GM23338 (cell line): Measurements from ENCODE around the gene ZSCAN18. TPM values are rescaled to one million over a fixed set of nuclear protein-coding genes. Genes with fewer than 3 reads are reported as not detected.

Source experiments
- ATAC-seq: fragments of 200-7000 bp; cut with Tn5 transposase; 3 replicates; pipeline ENCODE4 v1.9.1; 2020
- DNase-seq: peaks from one replicate; pipeline ENCODE4 v3.0.0-alpha.2; 2015; ENCODE audit warnings: low spot score
- H2AFZ ChIP-seq: fragments of 200-600 bp; sonication (generic); 2 replicates; pipeline ENCODE4 v1.8.0; 2016; ENCODE audit warnings: antibody characterized with exemption, mild to moderate bottlenecking, moderate library complexity
- H3F3A ChIP-seq: fragments of 200-600 bp; sonication (generic); replicated peaks from 2 replicates; pipeline ENCODE4 v1.8.0; 2017; ENCODE audit warnings: antibody characterized with exemption, mixed run types, low read depth
- H3K27ac ChIP-seq: fragments of 200-600 bp; sonication (generic); 2 replicates; pipeline ENCODE4 v1.6.1; 2016; ENCODE audit warnings: low read depth
- H3K27me3 ChIP-seq: fragments of 200-600 bp; sonication (generic); 2 replicates; pipeline ENCODE4 v1.8.0; 2016; ENCODE audit warnings: mild to moderate bottlenecking, mixed run types, moderate library complexity; ENCODE audit not compliant: insufficient read depth
- H3K36me3 ChIP-seq: fragments of 200-600 bp; sonication (generic); 2 replicates; pipeline ENCODE4 v1.8.0; 2016; ENCODE audit warnings: mild to moderate bottlenecking; ENCODE audit not compliant: insufficient read depth
- H3K4me1 ChIP-seq: fragments of 200-600 bp; sonication (generic); 2 replicates; pipeline ENCODE4 v1.8.0; 2016; ENCODE audit warnings: mild to moderate bottlenecking, moderate library complexity; ENCODE audit not compliant: insufficient read depth
- H3K4me2 ChIP-seq: fragments of 200-600 bp; sonication (generic); 2 replicates; pipeline ENCODE4 v1.7.1; 2017; ENCODE audit warnings: mixed run types
- H3K4me3 ChIP-seq: fragments of 200-600 bp; sonication (generic); 2 replicates; pipeline ENCODE4 v1.6.1; 2016; ENCODE audit warnings: mixed run types
- H3K79me2 ChIP-seq: fragments of 200-600 bp; sonication (generic); replicated peaks from 2 replicates; pipeline ENCODE4 v1.8.0; 2017; ENCODE audit warnings: mild to moderate bottlenecking; ENCODE audit not compliant: insufficient read depth
- H3K9me2 ChIP-seq: fragments of 200-600 bp; sonication (generic); 2 replicates; pipeline ENCODE4 v1.8.0; 2017; ENCODE audit not compliant: insufficient read depth
- H4K20me1 ChIP-seq: fragments of 200-600 bp; sonication (generic); replicated peaks from 2 replicates; pipeline ENCODE4 v1.8.0; 2017; ENCODE audit warnings: mild to moderate bottlenecking; ENCODE audit not compliant: insufficient read depth
- H3K27ac Mint-ChIP-seq: 2 replicates; pipeline ENCODE4 v1.8.0; 2020; ENCODE audit warnings: inconsistent platforms, mild to moderate bottlenecking, moderate library complexity, mixed read lengths
- H3K27me3 Mint-ChIP-seq: 3 replicates; pipeline ENCODE4 v1.8.0; 2022; ENCODE audit warnings: low read depth, mild to moderate bottlenecking, moderate library complexity, mixed read lengths, inconsistent platforms; ENCODE audit not compliant: insufficient read depth, poor library complexity
- H3K36me3 Mint-ChIP-seq: 3 replicates; pipeline ENCODE4 v1.8.0; 2021; ENCODE audit warnings: low read depth, mild to moderate bottlenecking, inconsistent platforms, moderate library complexity, mixed read lengths
- H3K4me1 Mint-ChIP-seq: 3 replicates; pipeline ENCODE4 v1.8.0; 2020; ENCODE audit warnings: mild to moderate bottlenecking, inconsistent platforms, mixed read lengths
- H3K4me3 Mint-ChIP-seq: 3 replicates; pipeline ENCODE4 v1.8.0; 2021; ENCODE audit warnings: moderate library complexity, mild to moderate bottlenecking, inconsistent platforms, mixed read lengths
- H3K9me3 Mint-ChIP-seq: 3 replicates; pipeline ENCODE4 v1.8.0; 2020; ENCODE audit warnings: moderate library complexity, mild to moderate bottlenecking, inconsistent platforms, mixed read lengths
- CREB1 ChIP-seq: fragments of 250-450 bp; sonication (Bioruptor Pico); IDR thresholded peaks from 2 replicates; pipeline ENCODE4 v1.5.0; 2020; ENCODE audit warnings: low read depth, mild to moderate bottlenecking, moderate library complexity
- EZH2 ChIP-seq: fragments of 200-600 bp; sonication (generic); IDR thresholded peaks from one replicate; pipeline ENCODE4 v1.8.0; 2017; ENCODE audit warnings: antibody characterized with exemption, mild to moderate bottlenecking, low read depth; ENCODE audit not compliant: unreplicated experiment
- EZH2phosphoT487 ChIP-seq: fragments of 200-600 bp; sonication (generic); IDR thresholded peaks from one replicate; pipeline ENCODE4 v1.8.1; 2018; ENCODE audit warnings: antibody characterized with exemption; ENCODE audit not compliant: unreplicated experiment
- JUNB ChIP-seq: IDR thresholded peaks from one replicate; pipeline ENCODE4 v1.6.1; 2016; ENCODE audit warnings: antibody characterized with exemption; ENCODE audit not compliant: unreplicated experiment
- NANOG ChIP-seq: IDR thresholded peaks from 2 replicates; pipeline ENCODE4 v1.6.1; 2016; ENCODE audit warnings: antibody characterized with exemption, borderline replicate concordance
- POLR2AphosphoS5 ChIP-seq: IDR thresholded peaks from 2 replicates; pipeline ENCODE4 v1.6.1; 2016; ENCODE audit warnings: antibody characterized with exemption, low read depth
- STAT1 ChIP-seq: IDR thresholded peaks from one replicate; pipeline ENCODE4 v1.6.1; 2016; ENCODE audit warnings: antibody characterized with exemption; ENCODE audit not compliant: unreplicated experiment
- ZNF114 ChIP-seq: fragments of 250-450 bp; sonication (Bioruptor Pico); IDR thresholded peaks from 2 replicates; pipeline ENCODE4 v1.5.0; 2020; ENCODE audit warnings: mild to moderate bottlenecking, moderate library complexity
- ZNF331 ChIP-seq: fragments of 250-450 bp; sonication (Bioruptor Pico); IDR thresholded peaks from 2 replicates; pipeline ENCODE4 v1.5.0; 2020; ENCODE audit warnings: low read depth, mild to moderate bottlenecking, moderate library complexity
- polyA plus RNA-seq: library from polyadenylated mRNA; unstranded; fragments of >200 nt; fragmentation: Nextera tagmentation; extraction: Ambion mirVana; gene quantifications from 2 replicates; pipeline ENCODE4 v1.2.1, GENCODE V29; 2016
- total RNA-seq: library from RNA; depleted of rRNA; stranded (reverse); fragments of >200 nt; shearing (Covaris generic); gene quantifications from 2 replicates; pipeline ENCODE4 v1.2.3, GENCODE V29; 2014
- TF ChIP-seq, protein P1 (sequence below), 2 experiments: fragments of 200-600 bp in 1 of 2; sonication (generic) in 1 of 2; conservative IDR thresholded peaks; 2 replicates each; pipeline versions ENCODE4 v1.5.1 to v1.6.1; 2016 to 2017; ENCODE audit warnings: antibody characterized with exemption in 2 of 2, low read depth in 2 of 2, mild to moderate bottlenecking in 2 of 2, moderate library complexity in 1 of 2
- TF ChIP-seq, protein P2 (sequence below): IDR thresholded peaks from one replicate; pipeline ENCODE4 v1.6.1; 2018; ENCODE audit warnings: antibody characterized with exemption; ENCODE audit not compliant: unreplicated experiment
- TF ChIP-seq, protein P3 (sequence below): IDR thresholded peaks from 2 replicates; pipeline ENCODE4 v1.6.1; 2016; ENCODE audit warnings: antibody characterized with exemption
- TF ChIP-seq, protein P4 (sequence below): fragments of 250-450 bp; sonication (Bioruptor Pico); IDR thresholded peaks from 2 replicates; pipeline ENCODE4 v1.5.0; 2020; ENCODE audit warnings: mild to moderate bottlenecking, moderate library complexity

The ZSCAN18 gene
- total and polyA plus RNA-seq, 2 experiments from 2014 or later = 25.1 to 75.0 TPM

DNA sequence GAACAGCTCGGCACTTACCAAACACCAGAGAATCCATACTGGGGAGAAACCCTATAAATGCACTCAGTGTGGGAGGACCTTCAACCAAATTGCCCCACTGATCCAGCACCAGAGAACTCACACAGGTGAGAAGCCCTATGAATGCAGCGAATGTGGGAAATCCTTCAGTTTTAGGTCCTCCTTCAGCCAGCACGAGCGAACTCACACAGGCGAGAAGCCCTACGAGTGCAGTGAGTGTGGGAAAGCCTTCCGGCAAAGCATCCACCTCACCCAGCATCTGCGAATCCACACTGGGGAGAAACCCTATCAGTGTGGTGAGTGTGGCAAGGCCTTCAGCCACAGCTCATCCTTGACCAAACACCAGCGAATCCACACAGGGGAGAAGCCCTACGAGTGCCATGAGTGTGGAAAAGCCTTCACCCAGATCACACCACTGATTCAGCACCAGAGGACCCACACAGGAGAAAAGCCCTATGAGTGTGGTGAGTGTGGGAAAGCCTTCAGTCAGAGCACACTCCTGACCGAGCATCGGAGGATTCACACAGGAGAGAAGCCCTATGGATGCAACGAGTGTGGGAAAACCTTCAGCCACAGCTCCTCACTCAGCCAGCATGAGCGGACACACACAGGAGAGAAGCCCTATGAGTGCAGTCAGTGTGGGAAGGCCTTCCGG lies 30.7 kb downstream of the ZSCAN18 start:
- Histone ChIP-seq H3K27ac (no peak overlapping the region), H3K4me2 (no peak overlapping the region), H3K4me3 (no peak overlapping the region), H3K4me1 (no peaks in the 10 kb centered on the region), H3K9me2 (no peaks in the 10 kb centered on the region), H3F3A (no peaks in the 10 kb centered on the region), H3K27me3 (no peaks in the 10 kb centered on the region), H4K20me1 (no peaks in the 10 kb centered on the region), H2AFZ (no peak overlapping the region), H3K79me2 (no peaks in the 10 kb centered on the region), H3K36me3 (peaks cover 31% of the 10 kb centered on the region)
- Mint-ChIP-seq H3K36me3 (peaks cover 85% of the 10 kb centered on the region), H3K4me1 (no peaks in the 10 kb centered on the region), H3K27me3 (peaks cover 15% of the 10 kb centered on the region), H3K9me3 (peaks cover 98% of the 10 kb centered on the region), H3K27ac (no peak overlapping the region), H3K4me3 (no peak overlapping the region)
- TF ChIP-seq POLR2AphosphoS5 (no peak), STAT1 (no peak), EZH2phosphoT487 (no peak), ZNF331 (CRISPR knock-in tag) (no peak), EZH2 (no peak), CREB1 (CRISPR knock-in tag) (no peak), ZNF114 (CRISPR knock-in tag) (no peak), JUNB (no peak), NANOG (no peak)
- TF ChIP-seq, protein P1, sequence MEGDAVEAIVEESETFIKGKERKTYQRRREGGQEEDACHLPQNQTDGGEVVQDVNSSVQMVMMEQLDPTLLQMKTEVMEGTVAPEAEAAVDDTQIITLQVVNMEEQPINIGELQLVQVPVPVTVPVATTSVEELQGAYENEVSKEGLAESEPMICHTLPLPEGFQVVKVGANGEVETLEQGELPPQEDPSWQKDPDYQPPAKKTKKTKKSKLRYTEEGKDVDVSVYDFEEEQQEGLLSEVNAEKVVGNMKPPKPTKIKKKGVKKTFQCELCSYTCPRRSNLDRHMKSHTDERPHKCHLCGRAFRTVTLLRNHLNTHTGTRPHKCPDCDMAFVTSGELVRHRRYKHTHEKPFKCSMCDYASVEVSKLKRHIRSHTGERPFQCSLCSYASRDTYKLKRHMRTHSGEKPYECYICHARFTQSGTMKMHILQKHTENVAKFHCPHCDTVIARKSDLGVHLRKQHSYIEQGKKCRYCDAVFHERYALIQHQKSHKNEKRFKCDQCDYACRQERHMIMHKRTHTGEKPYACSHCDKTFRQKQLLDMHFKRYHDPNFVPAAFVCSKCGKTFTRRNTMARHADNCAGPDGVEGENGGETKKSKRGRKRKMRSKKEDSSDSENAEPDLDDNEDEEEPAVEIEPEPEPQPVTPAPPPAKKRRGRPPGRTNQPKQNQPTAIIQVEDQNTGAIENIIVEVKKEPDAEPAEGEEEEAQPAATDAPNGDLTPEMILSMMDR (conservative IDR thresholded peaks at IDR 0.05; ENCODE audit: low read depth in 2 of 2) = no peak
- TF ChIP-seq, protein P2, sequence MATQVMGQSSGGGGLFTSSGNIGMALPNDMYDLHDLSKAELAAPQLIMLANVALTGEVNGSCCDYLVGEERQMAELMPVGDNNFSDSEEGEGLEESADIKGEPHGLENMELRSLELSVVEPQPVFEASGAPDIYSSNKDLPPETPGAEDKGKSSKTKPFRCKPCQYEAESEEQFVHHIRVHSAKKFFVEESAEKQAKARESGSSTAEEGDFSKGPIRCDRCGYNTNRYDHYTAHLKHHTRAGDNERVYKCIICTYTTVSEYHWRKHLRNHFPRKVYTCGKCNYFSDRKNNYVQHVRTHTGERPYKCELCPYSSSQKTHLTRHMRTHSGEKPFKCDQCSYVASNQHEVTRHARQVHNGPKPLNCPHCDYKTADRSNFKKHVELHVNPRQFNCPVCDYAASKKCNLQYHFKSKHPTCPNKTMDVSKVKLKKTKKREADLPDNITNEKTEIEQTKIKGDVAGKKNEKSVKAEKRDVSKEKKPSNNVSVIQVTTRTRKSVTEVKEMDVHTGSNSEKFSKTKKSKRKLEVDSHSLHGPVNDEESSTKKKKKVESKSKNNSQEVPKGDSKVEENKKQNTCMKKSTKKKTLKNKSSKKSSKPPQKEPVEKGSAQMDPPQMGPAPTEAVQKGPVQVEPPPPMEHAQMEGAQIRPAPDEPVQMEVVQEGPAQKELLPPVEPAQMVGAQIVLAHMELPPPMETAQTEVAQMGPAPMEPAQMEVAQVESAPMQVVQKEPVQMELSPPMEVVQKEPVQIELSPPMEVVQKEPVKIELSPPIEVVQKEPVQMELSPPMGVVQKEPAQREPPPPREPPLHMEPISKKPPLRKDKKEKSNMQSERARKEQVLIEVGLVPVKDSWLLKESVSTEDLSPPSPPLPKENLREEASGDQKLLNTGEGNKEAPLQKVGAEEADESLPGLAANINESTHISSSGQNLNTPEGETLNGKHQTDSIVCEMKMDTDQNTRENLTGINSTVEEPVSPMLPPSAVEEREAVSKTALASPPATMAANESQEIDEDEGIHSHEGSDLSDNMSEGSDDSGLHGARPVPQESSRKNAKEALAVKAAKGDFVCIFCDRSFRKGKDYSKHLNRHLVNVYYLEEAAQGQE = no peak
- TF ChIP-seq, protein P3, sequence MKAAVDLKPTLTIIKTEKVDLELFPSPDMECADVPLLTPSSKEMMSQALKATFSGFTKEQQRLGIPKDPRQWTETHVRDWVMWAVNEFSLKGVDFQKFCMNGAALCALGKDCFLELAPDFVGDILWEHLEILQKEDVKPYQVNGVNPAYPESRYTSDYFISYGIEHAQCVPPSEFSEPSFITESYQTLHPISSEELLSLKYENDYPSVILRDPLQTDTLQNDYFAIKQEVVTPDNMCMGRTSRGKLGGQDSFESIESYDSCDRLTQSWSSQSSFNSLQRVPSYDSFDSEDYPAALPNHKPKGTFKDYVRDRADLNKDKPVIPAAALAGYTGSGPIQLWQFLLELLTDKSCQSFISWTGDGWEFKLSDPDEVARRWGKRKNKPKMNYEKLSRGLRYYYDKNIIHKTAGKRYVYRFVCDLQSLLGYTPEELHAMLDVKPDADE = no peak
- TF ChIP-seq, protein P4, sequence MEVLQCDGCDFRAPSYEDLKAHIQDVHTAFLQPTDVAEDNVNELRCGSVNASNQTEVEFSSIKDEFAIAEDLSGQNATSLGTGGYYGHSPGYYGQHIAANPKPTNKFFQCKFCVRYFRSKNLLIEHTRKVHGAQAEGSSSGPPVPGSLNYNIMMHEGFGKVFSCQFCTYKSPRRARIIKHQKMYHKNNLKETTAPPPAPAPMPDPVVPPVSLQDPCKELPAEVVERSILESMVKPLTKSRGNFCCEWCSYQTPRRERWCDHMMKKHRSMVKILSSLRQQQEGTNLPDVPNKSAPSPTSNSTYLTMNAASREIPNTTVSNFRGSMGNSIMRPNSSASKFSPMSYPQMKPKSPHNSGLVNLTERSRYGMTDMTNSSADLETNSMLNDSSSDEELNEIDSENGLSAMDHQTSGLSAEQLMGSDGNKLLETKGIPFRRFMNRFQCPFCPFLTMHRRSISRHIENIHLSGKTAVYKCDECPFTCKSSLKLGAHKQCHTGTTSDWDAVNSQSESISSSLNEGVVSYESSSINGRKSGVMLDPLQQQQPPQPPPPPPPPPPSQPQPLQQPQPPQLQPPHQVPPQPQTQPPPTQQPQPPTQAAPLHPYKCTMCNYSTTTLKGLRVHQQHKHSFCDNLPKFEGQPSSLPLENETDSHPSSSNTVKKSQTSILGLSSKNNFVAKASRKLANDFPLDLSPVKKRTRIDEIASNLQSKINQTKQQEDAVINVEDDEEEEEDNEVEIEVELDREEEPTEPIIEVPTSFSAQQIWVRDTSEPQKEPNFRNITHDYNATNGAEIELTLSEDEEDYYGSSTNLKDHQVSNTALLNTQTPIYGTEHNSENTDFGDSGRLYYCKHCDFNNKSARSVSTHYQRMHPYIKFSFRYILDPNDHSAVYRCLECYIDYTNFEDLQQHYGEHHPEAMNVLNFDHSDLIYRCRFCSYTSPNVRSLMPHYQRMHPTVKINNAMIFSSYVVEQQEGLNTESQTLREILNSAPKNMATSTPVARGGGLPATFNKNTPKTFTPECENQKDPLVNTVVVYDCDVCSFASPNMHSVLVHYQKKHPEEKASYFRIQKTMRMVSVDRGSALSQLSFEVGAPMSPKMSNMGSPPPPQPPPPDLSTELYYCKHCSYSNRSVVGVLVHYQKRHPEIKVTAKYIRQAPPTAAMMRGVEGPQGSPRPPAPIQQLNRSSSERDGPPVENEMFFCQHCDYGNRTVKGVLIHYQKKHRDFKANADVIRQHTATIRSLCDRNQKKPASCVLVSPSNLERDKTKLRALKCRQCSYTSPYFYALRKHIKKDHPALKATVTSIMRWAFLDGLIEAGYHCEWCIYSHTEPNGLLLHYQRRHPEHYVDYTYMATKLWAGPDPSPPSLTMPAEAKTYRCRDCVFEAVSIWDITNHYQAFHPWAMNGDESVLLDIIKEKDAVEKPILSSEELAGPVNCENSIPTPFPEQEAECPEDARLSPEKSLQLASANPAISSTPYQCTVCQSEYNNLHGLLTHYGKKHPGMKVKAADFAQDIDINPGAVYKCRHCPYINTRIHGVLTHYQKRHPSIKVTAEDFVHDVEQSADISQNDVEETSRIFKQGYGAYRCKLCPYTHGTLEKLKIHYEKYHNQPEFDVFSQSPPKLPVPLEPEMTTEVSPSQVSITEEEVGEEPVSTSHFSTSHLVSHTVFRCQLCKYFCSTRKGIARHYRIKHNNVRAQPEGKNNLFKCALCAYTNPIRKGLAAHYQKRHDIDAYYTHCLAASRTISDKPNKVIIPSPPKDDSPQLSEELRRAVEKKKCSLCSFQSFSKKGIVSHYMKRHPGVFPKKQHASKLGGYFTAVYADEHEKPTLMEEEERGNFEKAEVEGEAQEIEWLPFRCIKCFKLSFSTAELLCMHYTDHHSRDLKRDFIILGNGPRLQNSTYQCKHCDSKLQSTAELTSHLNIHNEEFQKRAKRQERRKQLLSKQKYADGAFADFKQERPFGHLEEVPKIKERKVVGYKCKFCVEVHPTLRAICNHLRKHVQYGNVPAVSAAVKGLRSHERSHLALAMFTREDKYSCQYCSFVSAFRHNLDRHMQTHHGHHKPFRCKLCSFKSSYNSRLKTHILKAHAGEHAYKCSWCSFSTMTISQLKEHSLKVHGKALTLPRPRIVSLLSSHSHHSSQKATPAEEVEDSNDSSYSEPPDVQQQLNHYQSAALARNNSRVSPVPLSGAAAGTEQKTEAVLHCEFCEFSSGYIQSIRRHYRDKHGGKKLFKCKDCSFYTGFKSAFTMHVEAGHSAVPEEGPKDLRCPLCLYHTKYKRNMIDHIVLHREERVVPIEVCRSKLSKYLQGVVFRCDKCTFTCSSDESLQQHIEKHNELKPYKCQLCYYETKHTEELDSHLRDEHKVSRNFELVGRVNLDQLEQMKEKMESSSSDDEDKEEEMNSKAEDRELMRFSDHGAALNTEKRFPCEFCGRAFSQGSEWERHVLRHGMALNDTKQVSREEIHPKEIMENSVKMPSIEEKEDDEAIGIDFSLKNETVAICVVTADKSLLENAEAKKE (CRISPR knock-in tag) = no peak
- DNase-seq (no peak), ATAC-seq (no peak)
